ENCODE measurements around the gene CDK6.

Gene CDK6

DNA sequence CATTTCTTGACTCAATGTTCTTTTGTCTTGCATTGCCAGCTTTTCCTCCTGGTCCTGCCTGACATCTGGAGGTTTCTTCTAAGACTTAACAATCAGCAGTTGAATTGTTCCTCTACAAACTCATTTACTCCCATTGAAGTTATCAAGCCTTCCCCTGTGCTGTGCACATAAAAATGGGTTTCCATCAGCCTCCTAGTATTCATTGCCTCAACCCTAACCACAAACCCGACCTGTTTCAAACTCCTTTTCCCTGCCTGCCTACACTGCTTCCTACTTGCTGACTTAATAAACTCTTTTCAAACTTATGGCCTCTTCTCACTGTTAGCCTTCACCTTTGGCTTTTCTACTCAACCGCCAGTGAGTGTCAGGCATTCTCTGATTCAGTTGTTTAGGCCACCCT lies 9.4 kb upstream of the CDK6 start:
- no peak for DNase-seq (ENCODE audit: low read depth)

DNA sequence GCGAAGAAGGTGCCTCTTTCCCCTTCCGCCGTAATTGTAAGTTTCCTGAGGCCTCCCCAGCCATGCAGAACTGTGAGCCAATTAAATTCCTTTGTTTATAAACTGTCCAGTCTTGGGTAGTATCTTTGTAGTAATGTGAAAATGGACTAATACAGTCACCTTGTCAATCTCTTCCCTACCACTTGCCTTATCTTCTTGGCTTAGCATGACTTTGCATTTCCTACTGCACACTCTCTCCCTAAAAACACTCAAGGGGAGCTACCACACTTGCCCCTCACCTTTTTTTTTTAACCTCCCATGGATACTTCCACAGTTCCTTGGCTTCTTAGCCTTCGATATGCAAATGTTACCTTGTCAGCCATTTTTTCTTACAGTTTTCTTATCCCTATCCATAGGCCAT lies 7.4 kb upstream of the CDK6 start:
- no peak for DNase-seq (ENCODE audit: low read depth)

DNA sequence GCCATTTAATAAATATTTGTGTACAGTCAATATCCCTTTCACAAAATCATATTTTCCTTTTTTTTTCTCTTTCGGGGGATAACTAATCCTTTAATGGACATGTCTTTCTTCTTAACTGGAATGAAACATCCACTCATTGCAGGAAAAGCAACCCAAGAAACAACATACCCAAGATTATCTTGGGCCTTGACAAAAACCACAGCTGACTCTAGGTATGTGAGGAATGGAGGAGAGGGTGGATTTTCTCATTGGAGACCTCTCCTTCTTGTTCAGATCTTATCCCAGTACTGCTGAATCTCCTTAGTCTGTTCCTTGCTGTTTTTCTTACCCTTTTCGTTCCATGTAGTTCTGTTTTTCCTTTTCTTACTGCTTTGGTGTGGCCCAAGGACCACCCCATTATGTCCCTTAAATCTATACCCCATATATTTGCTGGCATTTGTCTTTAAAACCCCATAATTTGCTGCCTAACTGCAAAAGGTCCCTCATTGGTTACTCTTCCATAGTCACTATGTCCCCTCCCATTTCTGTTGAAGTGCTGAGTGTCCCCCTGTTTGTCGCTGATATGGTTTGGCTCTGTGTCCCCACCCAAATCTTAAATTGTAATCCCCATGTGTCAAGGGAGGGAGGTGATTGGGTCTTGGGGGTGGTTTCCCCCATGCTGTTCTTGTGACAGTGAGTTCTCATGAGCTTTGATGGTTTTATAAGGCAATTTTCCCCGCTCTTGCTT lies 6.8 kb upstream of the CDK6 start:
- peak; percentile 95 for DNase-seq (ENCODE audit: low read depth)

DNA sequence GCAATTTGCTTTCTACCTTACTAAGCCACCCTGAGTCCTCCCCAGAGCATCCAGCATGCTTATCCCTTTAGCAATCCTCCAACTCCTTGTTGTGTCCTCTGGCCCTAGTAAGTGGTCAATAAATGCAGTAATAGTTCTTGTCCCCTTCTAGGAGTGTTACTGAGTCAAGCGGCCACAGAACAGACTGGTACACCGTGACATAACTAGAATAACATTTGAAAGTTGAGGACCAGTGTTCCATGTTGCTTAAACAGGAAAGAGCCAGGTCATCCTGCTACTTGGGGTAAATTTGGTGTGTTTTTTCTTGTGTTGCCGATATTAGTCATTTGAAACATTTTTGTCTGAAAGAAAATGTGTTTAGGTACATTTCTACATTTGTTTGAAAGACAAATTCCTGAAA lies 4.8 kb upstream of the CDK6 start:
- no peak for DNase-seq (ENCODE audit: low read depth)

DNA sequence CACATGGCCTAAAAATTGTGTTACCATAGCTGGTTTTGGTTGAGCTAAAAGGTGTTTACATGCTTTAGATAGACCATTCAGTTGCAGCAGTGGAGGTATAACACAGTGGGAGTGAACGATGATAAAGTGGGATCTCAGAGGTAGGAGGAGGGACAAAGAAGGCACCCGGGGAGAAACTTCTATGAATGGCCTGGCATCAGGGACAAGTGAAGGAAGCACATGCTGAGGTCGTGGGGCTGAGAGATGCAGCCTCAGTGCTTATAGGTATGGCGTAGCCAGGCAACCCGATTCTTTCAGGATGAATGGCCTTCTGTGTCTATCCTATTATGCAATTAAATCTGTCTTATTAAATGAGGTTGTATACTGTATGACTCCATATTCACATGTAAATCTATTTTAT lies 3.9 kb upstream of the CDK6 start:
- no peak for DNase-seq (ENCODE audit: low read depth)

DNA sequence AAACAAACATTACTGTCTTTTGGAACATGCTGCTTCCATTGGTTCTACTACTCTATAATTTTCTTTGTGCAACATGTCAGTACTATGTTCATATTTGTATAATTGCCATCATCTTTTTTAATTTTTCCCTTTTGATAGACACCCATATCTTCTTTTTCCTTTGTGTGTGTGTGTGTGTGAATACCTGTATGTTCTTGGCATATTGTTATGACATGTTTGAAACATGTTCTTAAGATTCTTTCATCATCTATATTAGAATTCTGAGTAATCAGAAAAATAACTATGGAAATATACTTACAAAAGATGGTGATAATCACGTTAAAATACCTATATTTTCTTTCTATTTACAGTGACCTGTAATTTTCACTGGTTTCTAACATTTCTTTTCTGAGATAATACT lies 3.5 kb upstream of the CDK6 start:
- no peak for DNase-seq (ENCODE audit: low read depth)

DNA sequence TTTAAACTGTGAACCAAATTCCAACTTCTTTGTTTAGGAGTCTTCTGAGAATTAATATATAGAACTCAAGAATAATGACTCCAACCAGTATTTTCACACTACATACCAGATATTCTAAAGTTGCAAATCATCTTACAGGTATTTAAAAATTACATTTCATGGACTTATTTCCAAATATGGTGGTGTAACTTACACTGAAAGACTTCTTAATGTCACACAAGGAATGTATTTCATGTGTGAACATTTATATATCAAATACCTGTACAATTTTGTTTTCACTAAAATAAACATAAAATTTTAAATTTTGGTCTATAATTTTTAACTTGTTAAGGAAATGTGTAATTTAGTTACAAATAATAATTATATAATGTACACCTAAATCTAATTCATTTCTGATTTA lies 2.6 kb upstream of the CDK6 start:
- DNase-seq (ENCODE audit: low read depth) = no peak

DNA sequence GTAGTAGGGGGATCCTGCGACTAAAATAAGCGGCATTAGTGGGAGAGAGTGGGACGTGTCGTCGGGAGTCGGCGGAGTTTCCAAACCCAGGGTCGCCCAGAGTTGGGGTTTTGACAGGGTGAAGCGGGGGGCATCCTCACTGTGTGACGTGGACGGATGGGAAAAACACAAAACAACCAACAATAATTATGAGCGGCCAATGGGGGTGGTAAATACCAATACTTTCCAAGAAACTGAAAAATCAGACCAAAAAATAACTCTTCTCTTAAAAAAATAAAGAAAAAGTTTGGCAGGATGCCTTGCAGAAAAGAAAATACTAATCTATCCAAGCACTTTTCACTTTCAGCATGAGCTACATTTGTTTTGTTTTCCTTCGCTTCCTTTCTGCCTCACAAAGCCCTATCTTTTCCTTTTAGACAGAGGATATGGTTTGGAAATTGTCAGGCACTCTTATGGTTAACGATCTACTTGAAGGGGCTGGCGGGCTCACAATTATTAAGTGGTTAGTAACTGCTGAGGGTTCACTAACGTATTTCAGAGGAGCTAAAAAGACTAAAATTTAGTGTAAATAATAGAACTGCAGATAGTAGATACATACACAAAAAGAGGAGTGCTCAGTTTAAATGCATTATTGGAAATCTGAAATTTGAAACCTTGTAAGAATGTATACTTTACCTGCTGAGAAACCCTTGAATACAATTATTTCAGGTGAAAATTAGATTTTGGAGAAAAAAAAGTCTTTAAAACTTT lies 802 bp upstream of the CDK6 start:
- no peak for DNase-seq (ENCODE audit: low read depth)

DNA sequence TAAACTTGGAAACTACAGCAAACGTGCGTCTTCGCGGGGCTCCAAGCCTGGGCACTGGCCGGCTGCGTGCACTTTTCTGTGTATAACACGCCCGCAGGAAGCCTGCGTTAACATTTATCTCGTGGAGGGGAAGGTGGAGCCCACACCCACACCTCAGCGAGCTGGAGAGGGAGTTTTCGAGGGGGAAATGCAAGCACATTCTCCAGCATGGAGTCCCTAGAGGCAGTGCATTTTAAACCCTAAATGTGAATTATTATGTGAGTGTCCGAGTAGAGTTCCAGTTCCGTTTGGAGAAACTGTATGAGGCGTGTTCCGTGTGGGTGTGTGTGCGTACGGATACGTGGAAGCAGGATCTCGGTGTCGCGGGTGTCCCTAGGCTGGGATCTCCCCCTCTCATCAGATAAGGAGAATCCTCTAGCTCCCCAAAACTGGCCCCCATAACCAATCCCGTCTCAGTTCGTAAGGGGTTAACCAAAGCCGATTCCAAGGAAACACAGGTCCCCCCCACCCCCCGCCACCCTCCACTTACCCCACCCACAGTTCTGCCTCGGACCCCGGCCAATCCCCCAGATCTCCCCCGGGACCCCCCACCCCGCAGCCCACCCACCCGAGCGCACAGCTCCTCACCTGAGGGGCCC lies 403 bp downstream of the CDK6 start:
- no peak for DNase-seq (ENCODE audit: low read depth)

DNA sequence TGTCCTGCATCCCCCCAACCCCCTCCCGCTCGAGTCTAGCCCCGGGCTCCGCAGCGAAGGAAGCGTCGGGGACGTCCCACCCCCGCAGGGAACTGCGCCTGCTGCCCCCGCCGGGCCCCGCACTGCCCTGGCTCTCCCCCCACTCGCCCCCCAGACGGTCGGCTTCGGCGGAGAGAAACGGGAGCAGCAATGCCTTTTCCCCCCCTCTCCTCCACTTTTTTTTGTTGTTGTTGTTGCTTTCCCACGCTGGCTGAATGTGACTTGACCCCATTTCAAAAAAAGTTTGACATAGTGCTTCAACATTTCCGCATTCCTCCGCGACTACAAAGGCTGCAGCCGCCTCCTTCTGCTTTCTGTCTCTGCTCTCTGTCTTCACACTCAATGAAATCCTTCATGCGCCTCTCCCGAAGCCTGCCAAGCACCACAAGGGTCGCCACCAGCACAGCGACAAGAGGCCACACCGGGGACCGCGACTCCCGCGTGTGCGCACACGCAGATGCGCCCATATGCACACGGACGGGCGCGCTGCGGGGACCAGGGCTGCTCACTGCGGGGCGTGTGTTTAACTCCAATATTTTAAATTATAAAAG lies 1.0 kb downstream of the CDK6 start:
- DNase-seq (ENCODE audit: low read depth) = peak; percentile 82

DNA sequence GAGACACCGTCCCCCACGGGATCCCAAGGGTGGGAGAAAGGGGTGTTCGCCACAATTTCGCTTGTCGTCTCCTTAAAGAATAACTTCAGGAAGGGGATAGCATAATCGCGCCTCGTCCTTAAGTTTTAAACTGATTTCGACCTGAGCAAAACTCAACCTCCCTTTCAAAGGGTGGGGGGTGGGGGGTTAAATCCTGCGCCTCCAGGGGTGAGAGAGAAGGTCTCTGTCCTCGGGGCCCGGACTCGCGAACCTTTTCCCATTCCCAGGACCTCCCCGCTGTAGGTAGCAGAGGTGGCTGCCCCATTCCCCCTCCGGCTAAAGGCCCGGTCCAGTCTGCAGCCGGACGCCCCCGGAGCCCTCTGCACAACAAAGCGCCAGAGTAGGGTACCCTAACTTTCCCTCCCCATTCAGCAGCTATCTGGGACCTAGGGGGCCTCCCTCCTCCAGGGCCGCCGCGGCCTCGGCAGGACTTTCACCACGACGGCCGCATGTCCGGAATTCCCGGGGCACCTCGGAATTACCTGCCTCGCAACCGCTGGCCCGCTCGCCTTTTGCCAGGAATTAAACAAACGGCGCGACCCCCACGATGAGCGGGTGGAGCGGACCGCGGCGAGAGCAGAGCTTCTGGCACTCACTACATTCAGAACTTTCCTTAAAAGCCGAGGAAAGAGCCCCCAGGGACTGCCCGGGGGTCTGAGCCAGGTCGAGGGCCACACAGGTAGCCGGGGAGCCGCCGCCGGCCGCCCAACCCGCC lies 1.7 kb downstream of the CDK6 start:
- no peak for DNase-seq (ENCODE audit: low read depth)

DNA sequence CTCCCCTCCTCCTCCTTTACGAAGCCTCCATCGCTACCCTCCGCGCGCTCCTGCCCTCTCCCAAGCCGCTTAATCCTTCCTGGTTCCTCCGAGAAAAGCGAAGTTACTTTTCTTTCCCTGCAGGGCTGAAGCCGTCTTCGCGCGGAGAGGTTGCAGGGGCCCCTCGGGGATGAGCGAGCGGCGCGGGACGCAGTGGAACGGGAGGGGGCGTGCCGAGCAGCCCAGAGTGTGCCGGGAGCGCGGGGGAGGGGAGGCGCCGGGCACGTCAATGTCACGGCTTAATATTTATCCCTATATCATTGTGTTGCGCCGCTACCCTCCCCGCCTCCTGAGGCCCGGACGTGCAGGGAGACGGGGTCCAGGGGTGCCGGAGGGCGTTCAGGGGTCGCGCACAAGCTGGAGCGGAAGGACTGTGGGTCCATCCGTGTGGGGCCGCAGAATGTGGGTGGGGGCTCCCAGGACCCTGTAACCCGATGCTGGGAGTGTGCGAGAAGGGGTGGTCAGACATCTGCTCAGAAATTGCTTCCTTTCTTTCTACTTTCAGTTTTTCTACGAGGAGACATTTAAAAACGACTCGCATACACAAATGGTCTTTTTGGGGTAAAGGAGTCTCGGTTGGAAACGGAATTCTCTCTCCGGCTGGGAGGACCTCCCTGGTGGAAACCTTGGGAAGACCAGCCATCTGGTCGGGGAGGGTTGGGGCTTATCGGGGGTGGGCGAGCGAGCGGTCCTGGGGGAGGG lies 2.4 kb downstream of the CDK6 start:
- DNase-seq (ENCODE audit: low read depth) = peak; percentile 73

DNA sequence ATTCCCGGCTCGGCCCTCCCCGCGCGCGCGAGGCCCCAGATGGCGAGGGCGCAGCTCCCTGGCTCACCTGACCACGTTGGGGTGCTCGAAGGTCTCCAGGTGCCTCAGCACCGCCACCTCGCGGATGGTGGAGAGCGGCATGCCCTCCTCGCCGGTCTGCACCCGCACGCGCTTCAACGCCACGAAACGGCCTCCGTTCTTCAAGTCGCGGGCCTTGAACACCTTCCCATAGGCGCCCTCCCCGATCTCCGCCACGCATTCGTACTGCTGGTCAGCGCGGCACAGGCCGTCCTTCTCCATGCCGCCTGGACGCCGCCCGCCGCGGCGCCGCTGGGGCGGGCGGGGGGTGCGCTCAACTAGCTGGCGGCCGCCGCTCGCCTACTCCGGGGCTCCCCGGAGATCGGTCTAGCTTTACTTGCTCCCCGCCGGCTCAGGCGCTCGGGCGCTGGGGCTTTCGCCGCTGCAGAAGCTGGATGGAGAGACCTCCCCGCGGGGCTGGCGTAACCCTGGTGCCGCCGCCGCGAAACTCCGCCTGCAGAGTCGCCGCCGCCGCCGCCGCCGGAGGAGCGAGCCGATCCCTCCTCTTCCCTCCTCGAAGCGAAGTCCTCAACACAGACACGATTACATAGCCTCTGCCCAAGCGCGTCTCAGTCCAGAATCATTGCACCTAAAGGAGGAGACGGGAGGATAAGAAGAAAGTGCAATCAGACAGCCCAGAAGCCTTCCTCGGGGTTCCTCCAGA lies 3.2 kb downstream of the CDK6 start:
- DNase-seq (ENCODE audit: low read depth) = peak; percentile 77

DNA sequence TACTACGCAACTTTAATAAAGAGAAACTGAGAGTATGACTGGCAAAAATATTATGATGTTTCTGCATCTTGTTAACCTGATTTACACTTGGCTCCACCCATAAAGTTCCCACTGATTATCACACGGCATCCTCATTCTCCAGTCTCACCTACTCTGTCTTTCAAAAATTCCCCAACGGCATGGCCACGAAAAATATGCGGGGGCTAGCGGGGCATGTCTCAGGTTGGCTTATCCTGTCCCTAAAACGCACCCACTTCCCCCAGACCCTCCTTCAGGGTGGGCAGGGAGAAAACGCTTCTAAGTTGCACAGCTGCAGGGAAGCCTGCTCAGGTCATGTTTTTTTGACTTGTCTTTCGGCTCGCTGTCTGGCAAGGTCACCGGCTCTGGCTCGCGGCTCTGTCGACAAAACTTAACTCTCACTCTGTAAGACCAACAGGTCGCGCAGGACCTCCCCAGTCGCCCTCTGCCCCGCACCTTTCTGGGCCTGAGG lies 3.8 kb downstream of the CDK6 start:
- DNase-seq (ENCODE audit: low read depth) = no peak

DNA sequence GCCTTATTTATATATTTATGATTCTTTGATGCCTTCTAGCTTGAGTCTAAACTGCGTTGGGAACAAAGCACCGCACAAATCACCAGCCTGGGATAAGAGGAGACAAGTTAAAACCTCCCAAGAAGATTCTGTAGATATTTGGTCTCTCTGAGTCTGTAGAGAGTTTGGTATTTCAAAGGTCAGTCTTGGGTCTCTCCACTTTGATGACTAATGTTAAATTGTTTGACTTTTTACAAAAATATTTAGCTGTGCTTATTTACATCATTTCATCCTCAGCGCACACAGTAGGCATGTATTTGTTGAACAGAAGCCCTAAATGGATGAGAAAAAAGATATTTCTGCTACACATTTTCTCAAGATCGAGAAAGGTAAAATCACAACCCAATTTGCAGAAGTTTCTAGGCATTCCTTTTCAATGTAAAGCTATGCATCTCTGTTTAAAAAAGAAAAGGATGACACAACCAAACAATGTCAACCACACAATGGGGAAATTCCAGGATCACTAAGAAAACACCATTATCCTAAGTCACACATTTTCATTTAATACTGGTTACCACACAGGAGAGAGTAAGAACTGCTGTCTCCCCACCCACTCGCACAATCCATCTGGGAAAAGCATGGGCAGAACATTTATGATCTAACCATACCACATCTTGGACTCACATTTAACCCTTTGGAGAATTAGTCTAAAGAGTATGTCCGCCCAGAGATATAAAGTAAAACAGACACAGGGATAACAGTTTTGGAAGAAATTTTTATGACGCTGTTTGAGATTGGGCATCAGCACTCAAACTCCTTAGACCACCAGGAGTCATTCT lies 4.4 kb downstream of the CDK6 start:
- peak; percentile 90 for DNase-seq (ENCODE audit: low read depth)

DNA sequence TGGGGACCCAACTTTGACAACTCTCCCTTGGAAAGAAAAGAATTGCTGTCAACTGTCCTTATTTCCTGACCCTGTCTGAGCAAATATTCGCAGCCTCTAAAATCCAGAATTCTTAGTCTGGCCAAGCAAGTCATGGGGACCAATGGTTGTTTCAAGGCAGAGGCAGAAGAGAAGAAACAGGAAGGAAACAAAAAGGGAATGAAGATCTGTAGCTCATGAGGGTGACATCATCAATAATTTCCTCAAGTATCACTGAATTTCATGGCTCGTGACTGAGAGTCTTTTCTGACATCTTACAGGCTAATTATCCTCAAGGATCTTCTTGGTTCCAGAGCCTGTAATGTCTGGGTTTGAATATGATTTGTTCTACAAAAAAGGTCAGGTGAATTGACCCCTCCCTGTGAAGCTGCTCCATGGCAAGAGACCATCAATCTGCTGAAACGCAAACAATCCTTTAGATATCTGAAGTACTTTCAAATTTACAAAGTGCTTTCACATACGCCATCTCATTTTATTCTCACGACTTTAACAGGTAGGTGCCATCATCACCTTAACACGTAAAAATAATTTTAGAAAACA lies 5.8 kb downstream of the CDK6 start:
- DNase-seq (ENCODE audit: low read depth) = no peak

DNA sequence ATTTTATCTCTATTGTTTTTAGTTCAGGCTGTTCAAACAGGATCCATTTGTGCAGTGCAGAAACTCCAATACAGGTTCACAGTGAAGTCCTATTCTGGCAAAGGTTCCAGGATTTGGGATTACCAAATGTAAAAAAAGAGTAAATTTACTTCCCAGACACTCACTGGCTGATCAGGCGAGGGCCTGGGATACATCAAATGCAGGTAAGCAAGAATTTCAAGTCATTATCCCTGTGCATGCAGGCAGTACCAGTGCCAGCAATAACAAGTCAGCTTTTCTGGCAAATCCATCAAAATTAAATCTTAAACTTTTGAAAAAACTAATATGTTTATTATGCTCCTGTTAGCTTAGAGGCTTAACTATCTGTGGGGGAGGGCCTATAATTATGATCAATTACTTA lies 6.3 kb downstream of the CDK6 start:
- DNase-seq (ENCODE audit: low read depth) = no peak

DNA sequence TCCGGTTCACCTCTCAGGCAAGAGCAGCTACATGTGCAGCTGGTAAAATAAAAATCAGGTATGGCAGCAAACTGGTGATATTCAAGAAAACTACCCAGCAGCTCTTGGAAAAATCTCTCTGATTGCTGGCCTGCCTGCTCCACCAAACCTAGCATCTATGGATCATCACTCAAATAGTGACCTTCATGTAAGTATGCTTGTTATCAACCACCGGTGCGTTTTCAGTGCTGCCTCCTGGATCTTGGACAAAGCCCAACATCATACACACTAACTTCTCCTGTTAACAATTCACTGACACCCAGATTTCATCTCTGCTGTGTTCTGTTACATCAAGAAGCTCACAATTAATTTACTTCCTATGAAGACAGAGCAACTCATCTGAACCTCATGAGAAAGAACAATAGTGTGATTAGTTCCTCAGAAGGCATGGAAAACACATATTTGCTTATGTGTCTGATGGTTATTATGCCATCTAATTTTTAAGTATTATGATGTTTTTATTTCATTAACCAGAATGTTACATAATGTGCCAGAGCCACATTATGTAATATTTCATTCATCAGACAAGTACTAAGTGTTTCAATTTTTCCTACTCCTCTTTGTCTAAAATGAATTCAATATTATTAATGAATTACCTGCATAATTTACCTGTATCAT lies 8.8 kb downstream of the CDK6 start:
- DNase-seq (ENCODE audit: low read depth) = peak; percentile 61

All from amniotic epithelial cell (primary cell).